Measurements from ENCODE around the gene KCNA2. TPM values are rescaled to one million over a fixed set of nuclear protein-coding genes. Genes with fewer than 3 reads are reported as not detected.

The KCNA2 gene
- total and polyA plus RNA-seq, 2 donors (not counting 1 experiment from before 2014, with no cell fraction given), result 0.39 to 0.59 TPM

- H3K4me1 Mint-ChIP-seq, result peaks cover 4% of the 10 kb centered on the region
- no peaks in the 10 kb centered on the region for H3K36me3 ChIP-seq (replicated peaks in 1 of 2; ENCODE audit: control extremely low read depth in 1 of 2, control insufficient read depth in 1 of 2, extremely low read depth in 1 of 2, insufficient read depth in 2 of 2, low read length in 1 of 2)
- no peak for ATAC-seq (ENCODE audit: low read depth)
- H3K4me1 ChIP-seq (ENCODE audit: control insufficient read depth in 2 of 2, insufficient read depth in 2 of 2, low read length in 2 of 2), result peaks cover 6% of the 10 kb centered on the region in 2 donors
- ChIA-PET POLR2A (no interaction called here), CTCF (no interaction called here)
- TF ChIP-seq, protein P1, sequence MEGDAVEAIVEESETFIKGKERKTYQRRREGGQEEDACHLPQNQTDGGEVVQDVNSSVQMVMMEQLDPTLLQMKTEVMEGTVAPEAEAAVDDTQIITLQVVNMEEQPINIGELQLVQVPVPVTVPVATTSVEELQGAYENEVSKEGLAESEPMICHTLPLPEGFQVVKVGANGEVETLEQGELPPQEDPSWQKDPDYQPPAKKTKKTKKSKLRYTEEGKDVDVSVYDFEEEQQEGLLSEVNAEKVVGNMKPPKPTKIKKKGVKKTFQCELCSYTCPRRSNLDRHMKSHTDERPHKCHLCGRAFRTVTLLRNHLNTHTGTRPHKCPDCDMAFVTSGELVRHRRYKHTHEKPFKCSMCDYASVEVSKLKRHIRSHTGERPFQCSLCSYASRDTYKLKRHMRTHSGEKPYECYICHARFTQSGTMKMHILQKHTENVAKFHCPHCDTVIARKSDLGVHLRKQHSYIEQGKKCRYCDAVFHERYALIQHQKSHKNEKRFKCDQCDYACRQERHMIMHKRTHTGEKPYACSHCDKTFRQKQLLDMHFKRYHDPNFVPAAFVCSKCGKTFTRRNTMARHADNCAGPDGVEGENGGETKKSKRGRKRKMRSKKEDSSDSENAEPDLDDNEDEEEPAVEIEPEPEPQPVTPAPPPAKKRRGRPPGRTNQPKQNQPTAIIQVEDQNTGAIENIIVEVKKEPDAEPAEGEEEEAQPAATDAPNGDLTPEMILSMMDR (IDR thresholded peaks at IDR 0.05), result no peak
- no peak for TF ChIP-seq EZH2 (IDR thresholded peaks at IDR 0.05; ENCODE audit: borderline replicate concordance, insufficient read depth, low read depth, low read length, poor library complexity, severe bottlenecking)
- peaks cover 0 to 33% (median 15%) of the 10 kb centered on the region in 4 experiments for H3K27me3 ChIP-seq (replicated peaks in 1 of 4; ENCODE audit: control extremely low read depth in 1 of 4, control insufficient read depth in 3 of 4, insufficient read depth in 4 of 4, low read length in 3 of 4)
- intact Hi-C loops (cut with micrococcal nuclease), result no loop called here
- no peak overlapping the region for H3K27ac ChIP-seq (ENCODE audit: low read length in 2 of 2)
- no peaks in the 10 kb centered on the region for H3K79me2 ChIP-seq (ENCODE audit: control insufficient read depth, insufficient read depth, low read length)
- no peak overlapping the region for H3K4me3 Mint-ChIP-seq
- H4K20me1 ChIP-seq (ENCODE audit: control insufficient read depth, insufficient read depth, low read length, poor library complexity, severe bottlenecking), result no peaks in the 10 kb centered on the region
- H3K9me3 Mint-ChIP-seq (ENCODE audit: insufficient read depth), result no peaks in the 10 kb centered on the region
- 98% methylated on average over 3 of the region's 5 CpGs for WGBS (ENCODE audit: insufficient coverage)
- no peak overlapping the region for H3K4me2 ChIP-seq (replicated peaks; ENCODE audit: low read depth, low read length, poor library complexity, severe bottlenecking)
- H2AFZ ChIP-seq (ENCODE audit: insufficient read depth, low read depth, low read length, poor library complexity, severe bottlenecking), result no peak overlapping the region
- H3K27ac Mint-ChIP-seq, result no peak overlapping the region
- peaks cover 51% of the 10 kb centered on the region for H3K27me3 Mint-ChIP-seq
- no peak for DNase-seq
- H3K9ac ChIP-seq (ENCODE audit: low read length), result no peak overlapping the region
- no peak overlapping the region for H3K4me3 ChIP-seq (ENCODE audit: control extremely low read depth in 1 of 5, extremely low read depth in 1 of 5, insufficient read depth in 1 of 5, low read depth in 2 of 5, low read length in 4 of 5)
- H3K9me3 ChIP-seq (ENCODE audit: control extremely low read depth in 1 of 3, control insufficient read depth in 2 of 3, insufficient read depth in 1 of 3, low read length in 2 of 3), result peaks cover 0 to 6% (median 0%) of the 10 kb centered on the region in 3 donors
Observed at GRCh38 chr1:110601332-110601731, 4.8 kb downstream of the KCNA2 start.

- H3K27me3 Mint-ChIP-seq, result peaks cover 46% of the 10 kb centered on the region
- ATAC-seq (ENCODE audit: low read depth), result no peak
- Histone ChIP-seq H3K4me1 (ENCODE audit: control insufficient read depth in 2 of 2, insufficient read depth in 2 of 2, low read length in 2 of 2) (peaks cover 0 to under 1% of the 10 kb centered on the region in 2 donors), H2AFZ (ENCODE audit: insufficient read depth, low read depth, low read length, poor library complexity, severe bottlenecking) (no peak overlapping the region), H4K20me1 (ENCODE audit: control insufficient read depth, insufficient read depth, low read length, poor library complexity, severe bottlenecking) (no peaks in the 10 kb centered on the region), H3K36me3 (replicated peaks in 1 of 2; ENCODE audit: control extremely low read depth in 1 of 2, control insufficient read depth in 1 of 2, extremely low read depth in 1 of 2, insufficient read depth in 2 of 2, low read length in 1 of 2) (no peaks in the 10 kb centered on the region), H3K79me2 (ENCODE audit: control insufficient read depth, insufficient read depth, low read length) (no peaks in the 10 kb centered on the region), H3K4me2 (replicated peaks; ENCODE audit: low read depth, low read length, poor library complexity, severe bottlenecking) (no peak overlapping the region), H3K4me3 (ENCODE audit: control extremely low read depth in 1 of 5, extremely low read depth in 1 of 5, insufficient read depth in 1 of 5, low read depth in 2 of 5, low read length in 4 of 5) (no peak overlapping the region), H3K27me3 (replicated peaks in 1 of 4; ENCODE audit: control extremely low read depth in 1 of 4, control insufficient read depth in 3 of 4, insufficient read depth in 4 of 4, low read length in 3 of 4) (peaks cover 0 to 28% (median 12%) of the 10 kb centered on the region in 4 experiments), H3K9ac (ENCODE audit: low read length) (no peak overlapping the region), H3K9me3 (ENCODE audit: control extremely low read depth in 1 of 3, control insufficient read depth in 2 of 3, insufficient read depth in 1 of 3, low read length in 2 of 3) (peaks cover 0 to under 1% (median 0%) of the 10 kb centered on the region in 3 donors), H3K27ac (ENCODE audit: low read length in 2 of 2) (no peak overlapping the region)
- intact Hi-C loops (cut with micrococcal nuclease), result no loop called here
- H3K27ac Mint-ChIP-seq, result no peak overlapping the region
- CTCF ChIA-PET, result no interaction called here
- TF ChIP-seq, protein P1 (IDR thresholded peaks at IDR 0.05), result no peak
- no peak for TF ChIP-seq EZH2 (IDR thresholded peaks at IDR 0.05; ENCODE audit: borderline replicate concordance, insufficient read depth, low read depth, low read length, poor library complexity, severe bottlenecking)
- H3K4me1 Mint-ChIP-seq, result no peaks in the 10 kb centered on the region
- no peaks in the 10 kb centered on the region for H3K9me3 Mint-ChIP-seq (ENCODE audit: insufficient read depth)
- DNase-seq, result no peak
- H3K4me3 Mint-ChIP-seq, result no peak overlapping the region
- WGBS (ENCODE audit: insufficient coverage), result 100% methylated on average over 3 of the region's 3 CpGs
- POLR2A ChIA-PET, result no interaction called here
Observed at GRCh38 chr1:110600716-110601115, 5.4 kb downstream of the KCNA2 start.

All from B cell (primary cell).